Kidney tubule cell (primary cell): ENCODE measurements around the gene CSMD2.

Source experiments
- DNase-seq: peaks from one replicate; pipeline ENCODE4 v3.0.0-alpha.2; 2018; ENCODE audit warnings: low spot score

The CSMD2 gene

GRCh38 chr1:33997127-33998036 is 167.6 kb downstream of the CSMD2 start:
- peak; percentile 56 for DNase-seq

- no peak for DNase-seq
Measured at GRCh38 chr1:33996281-33996680, 168.7 kb downstream of the CSMD2 start.

GRCh38 chr1:33993301-33993700 is 171.7 kb downstream of the CSMD2 start:
- DNase-seq, result no peak

GRCh38 chr1:33990281-33990680 is 174.7 kb downstream of the CSMD2 start:
- DNase-seq, result no peak

GRCh38 chr1:33988161-33988560 is 176.9 kb downstream of the CSMD2 start:
- no peak for DNase-seq

GRCh38 chr1:33986390-33987095 is 178.5 kb downstream of the CSMD2 start:
- DNase-seq, result peak; percentile 49

GRCh38 chr1:33985656-33986055 is 179.4 kb downstream of the CSMD2 start:
- peak; percentile 55 for DNase-seq

GRCh38 chr1:33984906-33985565 is 180.0 kb downstream of the CSMD2 start:
- no peak for DNase-seq

GRCh38 chr1:33982419-33982818 is 182.6 kb downstream of the CSMD2 start:
- no peak for DNase-seq

GRCh38 chr1:33979341-33979740 is 185.7 kb downstream of the CSMD2 start:
- no peak for DNase-seq

GRCh38 chr1:33975961-33976360 is 189.1 kb downstream of the CSMD2 start:
- DNase-seq, result no peak

GRCh38 chr1:33973799-33974545 is 191.1 kb downstream of the CSMD2 start:
- no peak for DNase-seq

GRCh38 chr1:33972676-33973395 is 192.2 kb downstream of the CSMD2 start:
- peak; percentile 21 for DNase-seq

- DNase-seq, result no peak
Measured at GRCh38 chr1:33971913-33972312, 193.1 kb downstream of the CSMD2 start.

GRCh38 chr1:33971018-33971710 is 193.9 kb downstream of the CSMD2 start:
- DNase-seq, result no peak

- no peak for DNase-seq
Measured at GRCh38 chr1:33970148-33970825, 194.7 kb downstream of the CSMD2 start.

- no peak for DNase-seq
Measured at GRCh38 chr1:33966346-33967141, 198.5 kb downstream of the CSMD2 start.

GRCh38 chr1:33965086-33965485 is 199.9 kb downstream of the CSMD2 start:
- no peak for DNase-seq

- no peak for DNase-seq
Measured at GRCh38 chr1:33962061-33962460, 203.0 kb downstream of the CSMD2 start.
